Thyroid gland (tissue), 4 donors: ENCODE measurements around the gene PPP1R9A. TPM values are rescaled to one million over a fixed set of nuclear protein-coding genes. Genes with fewer than 3 reads are reported as not detected.

Source experiments
- DNase-seq, 2 donors: peaks; one replicate each; pipeline ENCODE4 v3.0.0-alpha.2; 2019
- H3K27ac ChIP-seq, 3 donors: fragments of 200-600 bp; sonication (generic); 1 replicate in 2 of 3; 2 replicates in 1 of 3; pipeline ENCODE4 v1.5.1; 2016 to 2019; ENCODE audit warnings: mild to moderate bottlenecking in 1 of 3, moderate library complexity in 1 of 3
- H3K27me3 ChIP-seq: fragments of 200-600 bp; sonication (generic); one replicate; pipeline ENCODE4 v1.5.1; 2019
- H3K36me3 ChIP-seq, 2 donors: fragments of 200-600 bp; sonication (generic); one replicate each; pipeline ENCODE4 v1.5.1; 2016 to 2019
- H3K4me1 ChIP-seq, 2 donors: fragments of 200-600 bp; sonication (generic); one replicate each; pipeline ENCODE4 v1.5.1; 2017 to 2019
- H3K4me3 ChIP-seq, 3 donors: fragments of 200-600 bp; sonication (generic); replicated peaks in 1 of 3; 1 replicate in 2 of 3; 2 replicates in 1 of 3; pipeline ENCODE4 v1.5.1; 2016; ENCODE audit warnings: mild to moderate bottlenecking in 1 of 3
- H3K9me3 ChIP-seq: fragments of 200-600 bp; sonication (generic); one replicate; pipeline ENCODE4 v1.5.1; 2017
- CTCF ChIP-seq, 6 experiments: fragments of 200-600 bp in 3 of 6; fragments of 450-650 bp in 3 of 6; sonication (generic) in 3 of 6; IDR thresholded peaks; one replicate each; pipeline ENCODE4 v1.5.1; 2016 to 2019; ENCODE audit warnings: antibody characterized with exemption in 6 of 6, mild to moderate bottlenecking in 2 of 6, inconsistent platforms in 1 of 6, moderate library complexity in 1 of 6
- POLR2A ChIP-seq, 2 donors: fragments of 450-650 bp; IDR thresholded peaks; one replicate each; pipeline ENCODE4 v1.6.1; 2017; ENCODE audit warnings: antibody characterized with exemption in 2 of 2, mild to moderate bottlenecking in 2 of 2, moderate library complexity in 1 of 2
- WGBS, 2 donors: methylation state at CpG; one replicate each; pipeline ENCODE4 v1.1.5; 2017; 5-methylcytosine and 5-hydroxymethylcytosine counted together
- intact Hi-C: fragments of 100-400 bp; cut with DNase I; formaldehyde crosslinking; loops from one replicate; pipeline ENCODE4 v1.15.1; 2023
- total RNA-seq, 4 donors: library from RNA; depleted of rRNA; stranded (reverse); fragments of >200 nt; gene quantifications; one replicate each; pipeline ENCODE4 v1.2.3, GENCODE V29; 2016

The PPP1R9A gene
- total RNA-seq, 4 donors from 2014 or later = 38.8 to 89.6 (median 45.5) TPM

- TF ChIP-seq CTCF (IDR thresholded peaks at IDR 0.05) = no peak
- Histone ChIP-seq H3K36me3 (no peaks in the 10 kb centered on the region), H3K27me3 (no peaks in the 10 kb centered on the region), H3K4me3 (no peak overlapping the region), H3K4me1 (no peaks in the 10 kb centered on the region), H3K9me3 (no peaks in the 10 kb centered on the region), H3K27ac (no peak overlapping the region)
- DNase-seq = no peak
- WGBS, 2 donors = 69% methylated on average over 9 of the region's 9 CpGs
- intact Hi-C loops = no loop called here
Measured at GRCh38 chr7:95303013-95303905, 395.9 kb downstream of the PPP1R9A start.

- no peaks in the 10 kb centered on the region for H3K36me3 ChIP-seq
- no peak overlapping the region for H3K27ac ChIP-seq
- H3K4me3 ChIP-seq = no peak overlapping the region
- TF ChIP-seq POLR2A (IDR thresholded peaks at IDR 0.05) (no peak), CTCF (IDR thresholded peaks at IDR 0.05) (no peak)
- H3K4me1 ChIP-seq = no peaks in the 10 kb centered on the region
- no peaks in the 10 kb centered on the region for H3K9me3 ChIP-seq
- intact Hi-C loops = no loop called here
- 70 to 73% methylated on average over 7 of the region's 7 CpGs for WGBS, 2 donors
- H3K27me3 ChIP-seq = no peaks in the 10 kb centered on the region
- no peak for DNase-seq
Measured at GRCh38 chr7:95304990-95305389, 397.6 kb downstream of the PPP1R9A start.

GRCh38 chr7:95309951-95310350 is 402.6 kb downstream of the PPP1R9A start:
- 89 to 93% methylated on average over 2 of the region's 2 CpGs for WGBS, 2 donors
- no peak for DNase-seq
- no peaks in the 10 kb centered on the region for H3K36me3 ChIP-seq
- H3K4me3 ChIP-seq = no peak overlapping the region
- H3K4me1 ChIP-seq = no peaks in the 10 kb centered on the region
- intact Hi-C loops = no loop called here
- no peaks in the 10 kb centered on the region for H3K9me3 ChIP-seq
- no peak overlapping the region for H3K27ac ChIP-seq
- no peak for TF ChIP-seq CTCF (IDR thresholded peaks at IDR 0.05)
- no peak for TF ChIP-seq POLR2A (IDR thresholded peaks at IDR 0.05)
- no peaks in the 10 kb centered on the region for H3K27me3 ChIP-seq

- Histone ChIP-seq H3K9me3 (no peaks in the 10 kb centered on the region), H3K27me3 (no peaks in the 10 kb centered on the region), H3K36me3 (no peaks in the 10 kb centered on the region), H3K4me3 (no peak overlapping the region), H3K4me1 (no peaks in the 10 kb centered on the region), H3K27ac (no peak overlapping the region)
- WGBS, 2 donors = 93 to 94% methylated on average over 2 of the region's 2 CpGs
- intact Hi-C loops = no loop called here
- TF ChIP-seq CTCF (IDR thresholded peaks at IDR 0.05) (no peak), POLR2A (IDR thresholded peaks at IDR 0.05) (no peak)
- no peak for DNase-seq
Measured at GRCh38 chr7:95311389-95311788, 404.0 kb downstream of the PPP1R9A start.

- H3K4me3 ChIP-seq = no peak overlapping the region
- WGBS, 2 donors = 77 to 95% methylated on average over 4 of the region's 4 CpGs
- no peak for DNase-seq
Measured at GRCh38 chr7:95312561-95312960, 405.2 kb downstream of the PPP1R9A start.

More at GRCh38 chr7:95312561-95312960, 405.2 kb downstream of the PPP1R9A start:
- no peak for TF ChIP-seq POLR2A (IDR thresholded peaks at IDR 0.05)
- TF ChIP-seq CTCF (IDR thresholded peaks at IDR 0.05) = no peak
- Histone ChIP-seq H3K27ac (no peak overlapping the region), H3K9me3 (no peaks in the 10 kb centered on the region), H3K36me3 (no peaks in the 10 kb centered on the region), H3K27me3 (no peaks in the 10 kb centered on the region), H3K4me1 (no peaks in the 10 kb centered on the region)
- intact Hi-C loops = no loop called here
